HepG2 (cell line): ENCODE measurements around the gene SDCCAG8.

Source experiments
- CTCF ChIP-seq: sonication (generic); formaldehyde crosslinking; IDR thresholded peaks from 2 replicates; pipeline ENCODE4 v1.5.0; 2020; ENCODE audit warnings: mild to moderate bottlenecking, missing genetic modification reagents, moderate library complexity
- HNRNPUL1 ChIP-seq: fragments of 200-400 bp; formaldehyde crosslinking; IDR thresholded peaks from 2 replicates; pipeline ENCODE4 v1.6.1; 2017; ENCODE audit warnings: low read depth, mild to moderate bottlenecking, low read length, moderate library complexity
- NFE2L1 ChIP-seq: sonication (generic); formaldehyde crosslinking; IDR thresholded peaks from 2 replicates; pipeline ENCODE4 v1.4.0; 2020; ENCODE audit warnings: missing genetic modification reagents, mild to moderate bottlenecking, borderline replicate concordance
- RERE ChIP-seq: IDR thresholded peaks from 2 replicates; pipeline ENCODE4 v1.6.1; 2016; ENCODE audit warnings: low read depth, missing genetic modification reagents, missing compliant biosample characterization
- SATB2 ChIP-seq: sonication (generic); formaldehyde crosslinking; IDR thresholded peaks from 2 replicates; pipeline ENCODE4 v1.5.0; 2020; ENCODE audit warnings: missing genetic modification reagents
- SP2 ChIP-seq: sonication (generic); formaldehyde crosslinking; IDR thresholded peaks from 2 replicates; pipeline ENCODE4 v1.5.1; 2020; ENCODE audit warnings: mild to moderate bottlenecking, missing genetic modification reagents
- SUZ12 ChIP-seq: fragments of 150-350 bp; IDR thresholded peaks from 2 replicates; pipeline ENCODE4 v1.6.1; 2014; ENCODE audit warnings: low read depth, low read length
- ZFP82 ChIP-seq: sonication (generic); formaldehyde crosslinking; IDR thresholded peaks from 2 replicates; pipeline ENCODE4 v1.5.1; 2020; ENCODE audit warnings: mild to moderate bottlenecking, missing genetic modification reagents, borderline replicate concordance
- TF ChIP-seq, protein P1 (sequence below), 2 experiments: IDR thresholded peaks; 2 replicates each; pipeline ENCODE4 v1.6.1; 2011 to 2012; ENCODE audit warnings: low read length in 2 of 2, borderline replicate concordance in 1 of 2, low read depth in 1 of 2, mild to moderate bottlenecking in 1 of 2, moderate library complexity in 1 of 2

- TF ChIP-seq ZFP82, result no peak
- TF ChIP-seq RERE (CRISPR knock-in tag), result peak; percentile 70; the same call in 1 of the 2 replicates
- no peak for TF ChIP-seq SUZ12
- TF ChIP-seq CTCF (CRISPR knock-in tag), result no peak
- no peak for TF ChIP-seq SP2
- no peak for TF ChIP-seq HNRNPUL1
- no peak for TF ChIP-seq NFE2L1 (CRISPR knock-in tag)
- TF ChIP-seq, protein P1, sequence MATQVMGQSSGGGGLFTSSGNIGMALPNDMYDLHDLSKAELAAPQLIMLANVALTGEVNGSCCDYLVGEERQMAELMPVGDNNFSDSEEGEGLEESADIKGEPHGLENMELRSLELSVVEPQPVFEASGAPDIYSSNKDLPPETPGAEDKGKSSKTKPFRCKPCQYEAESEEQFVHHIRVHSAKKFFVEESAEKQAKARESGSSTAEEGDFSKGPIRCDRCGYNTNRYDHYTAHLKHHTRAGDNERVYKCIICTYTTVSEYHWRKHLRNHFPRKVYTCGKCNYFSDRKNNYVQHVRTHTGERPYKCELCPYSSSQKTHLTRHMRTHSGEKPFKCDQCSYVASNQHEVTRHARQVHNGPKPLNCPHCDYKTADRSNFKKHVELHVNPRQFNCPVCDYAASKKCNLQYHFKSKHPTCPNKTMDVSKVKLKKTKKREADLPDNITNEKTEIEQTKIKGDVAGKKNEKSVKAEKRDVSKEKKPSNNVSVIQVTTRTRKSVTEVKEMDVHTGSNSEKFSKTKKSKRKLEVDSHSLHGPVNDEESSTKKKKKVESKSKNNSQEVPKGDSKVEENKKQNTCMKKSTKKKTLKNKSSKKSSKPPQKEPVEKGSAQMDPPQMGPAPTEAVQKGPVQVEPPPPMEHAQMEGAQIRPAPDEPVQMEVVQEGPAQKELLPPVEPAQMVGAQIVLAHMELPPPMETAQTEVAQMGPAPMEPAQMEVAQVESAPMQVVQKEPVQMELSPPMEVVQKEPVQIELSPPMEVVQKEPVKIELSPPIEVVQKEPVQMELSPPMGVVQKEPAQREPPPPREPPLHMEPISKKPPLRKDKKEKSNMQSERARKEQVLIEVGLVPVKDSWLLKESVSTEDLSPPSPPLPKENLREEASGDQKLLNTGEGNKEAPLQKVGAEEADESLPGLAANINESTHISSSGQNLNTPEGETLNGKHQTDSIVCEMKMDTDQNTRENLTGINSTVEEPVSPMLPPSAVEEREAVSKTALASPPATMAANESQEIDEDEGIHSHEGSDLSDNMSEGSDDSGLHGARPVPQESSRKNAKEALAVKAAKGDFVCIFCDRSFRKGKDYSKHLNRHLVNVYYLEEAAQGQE (IDR thresholded peaks at IDR 0.05; ENCODE audit: borderline replicate concordance in 1 of 2, low read depth in 1 of 2, low read length in 2 of 2), result peak in 1 of 2 experiments; percentile 42; a peak in 1 of 4 replicates
- TF ChIP-seq SATB2 (CRISPR knock-in tag), result no peak
Observed at GRCh38 chr1:243505986-243506689, 250.3 kb downstream of the SDCCAG8 start.
